Measurements from ENCODE around the gene SERF2. TPM values are rescaled to one million over a fixed set of nuclear protein-coding genes. Genes with fewer than 3 reads are reported as not detected.

The SERF2 gene
- total and polyA plus RNA-seq, 10 of the 15 experiments (the other 5 are each of a cell fraction or from before 2014, with no cell fraction given), result 464 to 4,159 (median 1,014) TPM

GRCh38 chr15:43826029-43826507, 33.9 kb downstream of the SERF2 start:
- FAIRE-seq (no peak), ATAC-seq (no peak), DNase-seq (ENCODE audit: low read depth, low spot score) (no peak)
- POLR2A ChIA-PET, result interaction anchor here (4.5 to 6.3 kb wide), 2 partner anchors 15 to 36 kb away, joined by 59 to 74 read pairs; partner anchors contain the start of gene SERF2
- WGBS (ENCODE audit: insufficient coverage, insufficient replicate concordance, low lambda C conversion rate, missing lambda C conversion rate), result 99% methylated on average over 11 of the region's 11 CpGs
- SMC1A ChIA-PET (ENCODE audit: uncharacterized antibody, unreplicated experiment), result interaction anchor here (1.3 to 2.6 kb wide), 4 partner anchors 11 to 30 kb away, joined by 3 to 34 read pairs (median 8); partner anchors contain the start of genes HYPK and SERINC4
- CTCF ChIA-PET, result interaction anchor here (1.2 kb wide), 1 partner anchor 22 kb away, joined by 3 read pairs; no protein-coding TSS in a partner anchor
- H3K79me2 ChIP-seq (ENCODE audit: control insufficient read depth, insufficient read depth, low read length), result peaks cover 80% of the 10 kb centered on the region
- no peaks in the 10 kb centered on the region for H3K36me3 ChIP-seq (ENCODE audit: control insufficient read depth in 2 of 2, insufficient read depth in 2 of 2, low read length in 1 of 2)
- in situ Hi-C loops (cut with MboI) (no loop called here), intact Hi-C loops (cut with micrococcal nuclease; ENCODE audit: unreplicated experiment) (loop anchor here (5.0 kb wide), 2 partner anchors 34 to 49 kb away; partner anchors contain the start of genes ELL3 and SERF2)
- no peaks in the 10 kb centered on the region for H3K9me3 ChIP-seq (replicated peaks; ENCODE audit: control insufficient read depth, insufficient read depth, low read length)
- BruUV-seq (replicated peaks), result no TSS peak
- no peaks in the 10 kb centered on the region for H4K20me1 ChIP-seq (ENCODE audit: control insufficient read depth, insufficient read depth)
- H2AFZ ChIP-seq (ENCODE audit: control insufficient read depth, low read depth, low read length), result peak overlapping the region; percentile 92
- RAD21 ChIA-PET (ENCODE audit: unreplicated experiment), result interaction anchor here (0.5 to 3.4 kb wide), 4 partner anchors 17 to 151 kb away, joined by 3 to 27 read pairs (median 8); partner anchors contain the start of gene ELL3
- H3K27me3 ChIP-seq (replicated peaks in 1 of 2; ENCODE audit: control insufficient read depth in 2 of 2, insufficient read depth in 2 of 2, low read length in 1 of 2), result no peaks in the 10 kb centered on the region
- H3K4me2 ChIP-seq (ENCODE audit: control insufficient read depth, insufficient read depth), result peak overlapping the region; percentile 49
- peaks cover 18% of the 10 kb centered on the region for H3K4me1 ChIP-seq (ENCODE audit: control insufficient read depth, insufficient read depth, low read length)
- peak overlapping the region; percentile 83 for H3K27ac ChIP-seq (ENCODE audit: control insufficient read depth, insufficient read depth)
- TF ChIP-seq RELA (IDR thresholded peaks at IDR 0.05; ENCODE audit: borderline replicate concordance, partially characterized antibody) (no peak), PKNOX1 (IDR thresholded peaks at IDR 0.05) (no peak), CHD4 (IDR thresholded peaks at IDR 0.05) (no peak)
- peak overlapping the region; percentile 83 for H3K9ac ChIP-seq (ENCODE audit: control insufficient read depth, insufficient read depth, low read length)
- H3K4me3 ChIP-seq, result 0 out of 2 replicates have a peak overlapping the region, but pooled peaks have one; percentile 23
